Smooth muscle cell (in vitro differentiated cells): Measurements from ENCODE around the gene LIPA. TPM values are rescaled to one million over a fixed set of nuclear protein-coding genes. Genes with fewer than 3 reads are reported as not detected.

Experiments
- DNase-seq: peaks from one replicate; lab custom pipeline; 2025; ENCODE audit not compliant: unreplicated experiment; lab: John Stamatoyannopoulos, UW
- H2AFZ ChIP-seq: fragments of 200-600 bp; sonication (generic); 2 replicates; pipeline ENCODE4 v1.6.0; 2016; ENCODE audit warnings: antibody characterized with exemption, low read depth, mild to moderate bottlenecking
- H3F3A ChIP-seq: fragments of 200-600 bp; sonication (generic); 2 replicates; pipeline ENCODE4 v1.6.0; 2017; ENCODE audit warnings: antibody characterized with exemption, low read depth
- H3K27ac ChIP-seq: fragments of 200-600 bp; sonication (generic); 2 replicates; pipeline ENCODE4 v1.5.1; 2016; ENCODE audit warnings: low read depth, mild to moderate bottlenecking
- H3K27me3 ChIP-seq: fragments of 200-600 bp; sonication (generic); 2 replicates; pipeline ENCODE4 v1.6.1; 2016; ENCODE audit warnings: low read depth, mild to moderate bottlenecking
- H3K36me3 ChIP-seq: fragments of 200-600 bp; sonication (generic); 2 replicates; pipeline ENCODE4 v1.5.1; 2016; ENCODE audit warnings: low read depth
- H3K4me1 ChIP-seq: fragments of 200-600 bp; sonication (generic); 2 replicates; pipeline ENCODE4 v1.5.1; 2016; ENCODE audit warnings: low read depth
- H3K4me2 ChIP-seq: fragments of 200-600 bp; sonication (generic); 2 replicates; pipeline ENCODE4 v1.6.0; 2016; ENCODE audit warnings: mild to moderate bottlenecking
- H3K4me3 ChIP-seq: fragments of 200-600 bp; sonication (generic); 2 replicates; pipeline ENCODE4 v1.5.1; 2016; ENCODE audit warnings: mild to moderate bottlenecking
- H3K79me2 ChIP-seq: fragments of 200-600 bp; sonication (generic); 2 replicates; pipeline ENCODE4 v1.6.0; 2016; ENCODE audit warnings: low read depth, mild to moderate bottlenecking
- H3K9ac ChIP-seq: fragments of 200-600 bp; sonication (generic); 2 replicates; pipeline ENCODE4 v1.6.0; 2016; ENCODE audit warnings: low read depth
- H3K9me3 ChIP-seq: fragments of 200-600 bp; sonication (generic); replicated peaks from 2 replicates; pipeline ENCODE4 v1.5.1; 2016; ENCODE audit warnings: low read depth
- H4K20me1 ChIP-seq: fragments of 200-600 bp; sonication (generic); 2 replicates; pipeline ENCODE4 v1.6.0; 2016; ENCODE audit warnings: low read depth
- WGBS: methylation state at CpG from one replicate; pipeline ENCODE4 v1.1.7; 2016; ENCODE audit warnings: low lambda C conversion rate; 5-methylcytosine and 5-hydroxymethylcytosine counted together
- polyA plus RNA-seq: library from polyadenylated mRNA; unstranded; fragments of >200 nt; fragmentation: Nextera tagmentation; extraction: Ambion mirVana; gene quantifications from 2 replicates; pipeline ENCODE4 v1.2.1, GENCODE V29; 2016
- total RNA-seq: library from RNA; depleted of rRNA; stranded (reverse); fragments of >200 nt; gene quantifications from 2 replicates; pipeline ENCODE4 v1.2.3, GENCODE V29; 2014
- TF ChIP-seq, protein P1 (sequence below): fragments of 200-600 bp; sonication (generic); IDR thresholded peaks from 2 replicates; pipeline ENCODE4 v1.5.1; 2017; ENCODE audit warnings: borderline replicate concordance, mild to moderate bottlenecking, antibody characterized with exemption; ENCODE audit not compliant: insufficient read depth, poor library complexity, severe bottlenecking

The LIPA gene
- total and polyA plus RNA-seq, 2 experiments from 2014 or later, result 27.1 to 34.4 TPM

DNA sequence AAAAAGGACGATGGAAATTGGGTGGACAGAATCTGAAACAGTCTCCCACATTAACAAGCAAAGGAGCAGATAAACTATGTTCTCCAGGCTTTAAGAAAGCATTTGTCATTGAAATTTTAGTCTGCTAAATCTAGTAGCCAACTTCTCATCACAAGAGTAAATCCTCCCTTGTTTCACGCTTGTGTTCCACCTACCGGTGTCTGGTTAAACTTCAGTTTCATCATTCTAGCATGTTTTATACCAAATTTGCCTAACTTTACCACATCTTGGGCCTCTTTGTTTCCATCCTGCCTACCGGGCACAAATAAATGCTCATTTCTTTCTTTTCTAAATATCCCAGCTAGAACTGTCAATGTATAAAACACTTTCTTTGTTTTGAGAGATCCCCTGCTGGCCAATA, 5.8 kb downstream of the LIPA start:
- WGBS, result 89% methylated on average over 4 of the region's 4 CpGs
- no peak overlapping the region for H2AFZ ChIP-seq

DNA sequence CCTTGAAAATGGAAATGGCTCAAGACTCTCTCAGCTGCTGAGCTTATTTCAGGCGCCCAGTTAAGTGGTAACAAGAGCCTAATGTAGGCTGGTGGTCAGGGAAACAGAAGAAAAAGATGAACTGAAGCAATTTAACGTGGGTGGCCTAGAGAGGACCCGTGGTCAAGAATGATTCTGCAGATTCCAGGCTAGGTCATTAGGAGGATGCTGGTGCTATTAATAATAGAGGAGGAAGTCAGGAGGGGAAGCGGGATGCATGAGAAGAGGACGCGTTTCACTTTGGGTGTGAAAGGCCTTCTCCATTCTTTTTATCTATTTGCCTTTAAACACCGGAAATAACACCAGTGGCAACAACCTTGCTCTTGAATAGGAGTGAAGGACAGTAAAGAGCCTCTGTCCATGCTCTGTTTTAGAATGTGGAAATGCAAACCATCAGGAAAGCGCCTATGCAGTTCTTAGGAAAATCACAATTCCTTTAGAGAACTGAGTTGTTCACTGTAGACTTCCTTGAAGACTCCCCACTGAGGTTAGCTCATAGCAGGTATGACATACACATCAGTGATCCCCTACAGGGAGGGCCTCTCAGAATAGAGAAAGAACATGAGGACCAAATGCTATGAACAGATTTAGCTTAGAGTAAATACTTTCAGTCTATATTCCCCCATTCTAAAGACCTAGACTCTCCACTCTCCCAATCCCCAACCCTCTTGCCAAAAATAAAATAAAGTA, 8.6 kb downstream of the LIPA start:
- Histone ChIP-seq H4K20me1 (no peaks in the 10 kb centered on the region), H3K36me3 (no peaks in the 10 kb centered on the region), H3K79me2 (no peaks in the 10 kb centered on the region), H3K4me3 (no peak overlapping the region), H3K4me1 (peaks cover 14% of the 10 kb centered on the region), H3K27ac (no peak overlapping the region), H2AFZ (no peak overlapping the region), H3F3A (no peaks in the 10 kb centered on the region), H3K4me2 (no peak overlapping the region), H3K9me3 (no peaks in the 10 kb centered on the region), H3K9ac (no peak overlapping the region), H3K27me3 (no peaks in the 10 kb centered on the region)
- WGBS, result 78% methylated on average over 8 of the region's 8 CpGs
- TF ChIP-seq, protein P1, sequence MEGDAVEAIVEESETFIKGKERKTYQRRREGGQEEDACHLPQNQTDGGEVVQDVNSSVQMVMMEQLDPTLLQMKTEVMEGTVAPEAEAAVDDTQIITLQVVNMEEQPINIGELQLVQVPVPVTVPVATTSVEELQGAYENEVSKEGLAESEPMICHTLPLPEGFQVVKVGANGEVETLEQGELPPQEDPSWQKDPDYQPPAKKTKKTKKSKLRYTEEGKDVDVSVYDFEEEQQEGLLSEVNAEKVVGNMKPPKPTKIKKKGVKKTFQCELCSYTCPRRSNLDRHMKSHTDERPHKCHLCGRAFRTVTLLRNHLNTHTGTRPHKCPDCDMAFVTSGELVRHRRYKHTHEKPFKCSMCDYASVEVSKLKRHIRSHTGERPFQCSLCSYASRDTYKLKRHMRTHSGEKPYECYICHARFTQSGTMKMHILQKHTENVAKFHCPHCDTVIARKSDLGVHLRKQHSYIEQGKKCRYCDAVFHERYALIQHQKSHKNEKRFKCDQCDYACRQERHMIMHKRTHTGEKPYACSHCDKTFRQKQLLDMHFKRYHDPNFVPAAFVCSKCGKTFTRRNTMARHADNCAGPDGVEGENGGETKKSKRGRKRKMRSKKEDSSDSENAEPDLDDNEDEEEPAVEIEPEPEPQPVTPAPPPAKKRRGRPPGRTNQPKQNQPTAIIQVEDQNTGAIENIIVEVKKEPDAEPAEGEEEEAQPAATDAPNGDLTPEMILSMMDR, result no peak
- no peak for DNase-seq

More for the DNA sequence above, 5.8 kb downstream of the LIPA start:
- Histone ChIP-seq H3F3A (no peaks in the 10 kb centered on the region), H3K9ac (no peak overlapping the region), H3K4me3 (no peak overlapping the region), H3K27me3 (no peaks in the 10 kb centered on the region), H4K20me1 (no peaks in the 10 kb centered on the region), H3K36me3 (no peaks in the 10 kb centered on the region), H3K4me2 (no peak overlapping the region), H3K27ac (no peak overlapping the region), H3K79me2 (no peaks in the 10 kb centered on the region), H3K4me1 (peaks cover 15% of the 10 kb centered on the region), H3K9me3 (no peaks in the 10 kb centered on the region)
- DNase-seq, result no peak
- TF ChIP-seq, protein P1, result no peak

DNA sequence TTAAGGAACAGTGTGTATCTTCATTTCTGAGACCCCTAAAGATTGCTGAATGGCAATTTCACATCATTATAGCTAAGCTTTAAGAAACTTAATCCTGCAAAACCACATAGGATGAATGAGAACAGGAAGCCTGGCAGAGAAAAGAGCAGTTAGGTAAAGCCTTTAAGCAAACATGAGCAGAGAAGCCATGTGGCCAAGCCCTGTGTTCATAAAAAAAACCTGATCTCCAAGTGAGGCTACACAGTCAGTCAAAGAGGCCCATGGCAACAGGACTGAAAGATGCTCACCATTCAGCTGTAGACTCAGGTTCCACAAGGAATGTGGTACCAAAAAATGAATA, 9.3 kb downstream of the LIPA start:
- H3K27ac ChIP-seq, result no peak overlapping the region
- DNase-seq, result no peak
- H3K27me3 ChIP-seq, result no peaks in the 10 kb centered on the region
- H3F3A ChIP-seq, result no peaks in the 10 kb centered on the region
- H4K20me1 ChIP-seq, result no peaks in the 10 kb centered on the region
- no peaks in the 10 kb centered on the region for H3K9me3 ChIP-seq
- TF ChIP-seq, protein P1, result no peak
- H3K9ac ChIP-seq, result no peak overlapping the region
- peaks cover 14% of the 10 kb centered on the region for H3K4me1 ChIP-seq
- H3K79me2 ChIP-seq, result no peaks in the 10 kb centered on the region
- no peak overlapping the region for H2AFZ ChIP-seq
- no peaks in the 10 kb centered on the region for H3K36me3 ChIP-seq
- H3K4me2 ChIP-seq, result no peak overlapping the region
- no peak overlapping the region for H3K4me3 ChIP-seq
